ENCODE data around the gene IFRD1.

Gene IFRD1

DNA sequence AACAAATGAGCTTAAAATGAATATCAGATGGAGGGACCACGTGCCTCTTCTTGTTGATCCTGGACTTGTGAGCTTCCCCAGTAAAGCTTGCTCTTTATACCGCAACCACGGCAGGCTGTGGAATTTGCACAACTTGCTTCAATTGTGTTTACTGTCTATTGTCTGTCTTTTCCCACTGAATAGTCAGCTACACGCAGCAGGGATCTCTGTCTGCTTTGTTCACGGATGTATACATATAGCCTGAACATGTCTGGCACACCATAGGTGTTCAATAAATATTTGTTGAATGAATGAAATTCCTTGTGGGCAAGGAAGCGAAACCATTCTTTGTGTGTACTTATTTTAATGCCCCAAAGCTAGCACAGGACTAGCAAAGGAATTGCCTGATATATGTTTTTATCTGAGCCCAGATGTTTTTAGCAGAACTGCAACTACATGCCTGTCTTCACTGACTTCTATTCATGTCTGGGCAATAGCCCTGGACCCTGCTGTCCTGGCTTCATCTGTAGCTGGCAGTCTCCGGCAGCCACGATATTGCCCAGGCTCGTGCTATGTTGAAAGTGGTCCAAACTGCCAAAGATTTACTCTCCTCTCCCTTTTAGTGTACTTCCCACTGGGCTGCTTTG, 29.9 kb upstream of the IFRD1 start:
- Histone ChIP-seq H3K9me3 (ENCODE audit: control insufficient read depth, insufficient read depth, low read length) (no peaks in the 10 kb centered on the region), H3K27me3 (ENCODE audit: control insufficient read depth, insufficient read depth, low read length) (no peaks in the 10 kb centered on the region), H3K27ac (ENCODE audit: low read length) (no peak overlapping the region), H3K36me3 (ENCODE audit: control insufficient read depth, insufficient read depth, low read length) (no peaks in the 10 kb centered on the region), H3K4me1 (ENCODE audit: control insufficient read depth, insufficient read depth, low read length) (peaks cover 5% of the 10 kb centered on the region; the same call in 1 of the 2 replicates), H3K4me3 (ENCODE audit: low read length) (no peak overlapping the region)
- DNase-seq (ENCODE audit: low read depth, low spot score), result no peak
- WGBS (ENCODE audit: insufficient coverage, insufficient read length), result no CpG with 5 or more reads among the region's 9 CpGs

DNA sequence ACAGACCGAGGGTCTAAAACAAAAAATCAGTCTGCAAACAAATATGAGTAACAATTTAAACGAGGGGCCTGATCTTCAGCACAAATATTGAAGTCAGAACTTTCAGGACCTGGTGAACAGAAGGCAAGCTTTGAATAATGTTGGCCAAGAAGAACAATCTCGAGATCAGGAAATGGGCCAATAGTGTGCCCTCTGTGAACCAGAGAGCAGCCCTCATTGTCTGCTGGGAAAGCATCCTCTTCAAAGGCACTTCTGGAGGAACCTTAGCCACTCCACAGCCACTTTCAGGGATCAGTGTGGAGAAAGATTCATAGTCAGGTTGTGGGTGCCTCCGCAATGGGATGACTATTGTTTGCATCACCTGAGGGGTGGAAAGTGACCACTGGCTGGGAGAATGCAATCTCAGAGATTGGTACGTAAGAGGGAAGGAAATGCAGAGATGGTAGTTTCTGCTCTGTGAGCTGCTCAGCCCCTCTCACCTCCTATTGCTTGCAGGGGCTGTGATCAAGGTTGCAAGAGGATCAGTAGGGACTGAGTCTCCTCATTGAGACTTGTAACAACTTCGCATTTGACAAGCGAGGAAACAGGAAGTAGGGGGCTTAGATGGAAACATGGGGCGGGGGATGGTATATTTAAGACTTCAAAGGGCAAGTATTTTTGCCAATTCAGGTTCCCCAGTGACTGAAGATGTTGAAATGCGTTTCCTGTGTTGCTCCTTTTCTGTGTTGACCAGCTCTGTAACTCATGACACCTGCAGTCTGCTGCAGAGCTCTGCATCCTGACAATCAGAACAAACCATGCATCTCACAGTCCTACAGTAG, 28.4 kb upstream of the IFRD1 start:
- DNase-seq (ENCODE audit: low read depth, low spot score), result no peak
- H3K27ac ChIP-seq (ENCODE audit: low read length), result no peak overlapping the region
- WGBS (ENCODE audit: insufficient coverage, insufficient read length), result no CpG with 5 or more reads among the region's 9 CpGs
- H3K4me3 ChIP-seq (ENCODE audit: low read length), result no peak overlapping the region
- H3K36me3 ChIP-seq (ENCODE audit: control insufficient read depth, insufficient read depth, low read length), result no peaks in the 10 kb centered on the region
- no peaks in the 10 kb centered on the region for H3K27me3 ChIP-seq (ENCODE audit: control insufficient read depth, insufficient read depth, low read length)
- peaks cover 5% of the 10 kb centered on the region; the same call in 1 of the 2 replicates for H3K4me1 ChIP-seq (ENCODE audit: control insufficient read depth, insufficient read depth, low read length)
- no peaks in the 10 kb centered on the region for H3K9me3 ChIP-seq (ENCODE audit: control insufficient read depth, insufficient read depth, low read length)

DNA sequence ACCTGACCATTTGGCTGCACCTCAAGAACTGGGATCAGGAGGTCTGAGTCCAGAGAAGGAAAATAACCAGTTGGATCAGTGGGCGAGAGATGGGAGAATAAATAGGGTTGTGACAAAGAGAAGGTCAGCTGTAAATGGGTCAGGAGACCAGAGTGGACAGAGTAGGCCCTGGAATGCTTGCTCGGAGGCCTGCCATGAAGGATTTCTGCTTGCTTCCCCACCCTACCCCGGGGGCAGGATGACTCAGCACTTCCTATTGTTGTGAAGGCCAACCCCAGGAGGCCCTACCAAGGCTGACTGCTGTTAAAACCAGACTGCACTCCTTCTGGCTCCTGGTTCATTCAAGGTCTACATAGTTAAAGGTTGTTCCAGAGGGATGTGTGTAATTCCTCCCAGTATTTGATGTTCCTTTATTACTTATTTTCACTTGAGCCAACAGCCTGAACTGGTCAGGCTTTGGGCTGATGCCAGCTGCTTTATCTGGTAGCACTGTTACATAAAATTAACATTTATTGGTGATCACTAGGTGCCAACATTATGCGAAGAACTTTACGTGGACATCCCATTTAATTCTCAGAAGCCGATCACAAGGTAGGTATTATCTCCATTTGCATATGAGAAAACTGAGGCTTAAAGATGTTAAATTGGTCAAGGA, 27.3 kb upstream of the IFRD1 start:
- H3K27me3 ChIP-seq (ENCODE audit: control insufficient read depth, insufficient read depth, low read length), result no peaks in the 10 kb centered on the region
- WGBS (ENCODE audit: insufficient coverage, insufficient read length), result no CpG with 5 or more reads among the region's 6 CpGs
- peaks cover 5% of the 10 kb centered on the region; the same call in 1 of the 2 replicates for H3K4me1 ChIP-seq (ENCODE audit: control insufficient read depth, insufficient read depth, low read length)
- no peaks in the 10 kb centered on the region for H3K36me3 ChIP-seq (ENCODE audit: control insufficient read depth, insufficient read depth, low read length)
- DNase-seq (ENCODE audit: low read depth, low spot score), result peak; percentile 52
- no peaks in the 10 kb centered on the region for H3K9me3 ChIP-seq (ENCODE audit: control insufficient read depth, insufficient read depth, low read length)
- no peak overlapping the region for H3K27ac ChIP-seq (ENCODE audit: low read length)
- H3K4me3 ChIP-seq (ENCODE audit: low read length), result no peak overlapping the region

DNA sequence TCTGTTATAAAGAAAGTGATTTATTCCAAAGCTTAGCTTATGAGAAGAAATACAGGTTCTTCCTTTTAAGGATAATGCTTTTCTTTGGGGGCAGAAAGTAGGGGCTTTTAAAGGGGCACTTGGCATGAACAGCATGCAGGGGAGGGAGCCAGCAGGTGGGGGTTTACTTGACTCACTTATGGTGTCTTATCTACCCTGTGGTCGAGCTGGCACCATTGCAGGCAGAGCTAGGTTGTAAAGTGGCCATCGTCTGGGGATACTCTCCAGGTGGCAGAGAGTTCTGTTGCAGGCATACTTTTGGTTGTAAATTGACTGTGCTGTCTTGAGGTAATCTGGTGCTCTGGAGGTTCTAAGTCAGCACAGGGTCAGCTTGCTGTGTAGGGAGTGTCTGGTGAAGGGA, 26.3 kb upstream of the IFRD1 start:
- DNase-seq (ENCODE audit: low read depth, low spot score), result no peak
- no peak overlapping the region for H3K4me3 ChIP-seq (ENCODE audit: low read length)
- no CpG with 5 or more reads among the region's 2 CpGs for WGBS (ENCODE audit: insufficient coverage, insufficient read length)
- no peaks in the 10 kb centered on the region for H3K36me3 ChIP-seq (ENCODE audit: control insufficient read depth, insufficient read depth, low read length)
- H3K4me1 ChIP-seq (ENCODE audit: control insufficient read depth, insufficient read depth, low read length), result peaks cover 5% of the 10 kb centered on the region; the same call in 1 of the 2 replicates
- H3K9me3 ChIP-seq (ENCODE audit: control insufficient read depth, insufficient read depth, low read length), result no peaks in the 10 kb centered on the region
- no peaks in the 10 kb centered on the region for H3K27me3 ChIP-seq (ENCODE audit: control insufficient read depth, insufficient read depth, low read length)
- no peak overlapping the region for H3K27ac ChIP-seq (ENCODE audit: low read length)

DNA sequence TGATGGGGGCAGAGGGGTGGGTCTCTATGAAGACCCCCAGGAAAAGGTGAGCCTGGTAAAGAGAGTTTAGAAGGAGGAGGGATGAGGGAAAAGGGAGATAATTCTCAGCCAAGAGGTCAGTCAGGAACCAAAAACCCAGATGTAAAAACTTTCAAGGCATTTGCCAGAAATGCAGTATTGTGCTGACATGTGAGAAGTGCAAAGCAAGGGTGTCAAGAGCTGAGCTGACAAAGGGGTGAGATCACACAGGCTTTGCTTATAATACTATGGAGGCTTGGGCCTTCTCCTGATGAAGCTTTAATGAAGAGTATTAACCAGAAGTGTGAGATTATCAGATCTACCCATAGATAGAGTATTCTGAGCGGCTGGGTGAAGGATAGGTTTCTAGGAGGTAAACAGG, 22.3 kb upstream of the IFRD1 start:
- no peak overlapping the region for H3K4me3 ChIP-seq (ENCODE audit: low read length)
- no peaks in the 10 kb centered on the region for H3K36me3 ChIP-seq (ENCODE audit: control insufficient read depth, insufficient read depth, low read length)
- no peaks in the 10 kb centered on the region for H3K9me3 ChIP-seq (ENCODE audit: control insufficient read depth, insufficient read depth, low read length)
- WGBS (ENCODE audit: insufficient coverage, insufficient read length), result no CpG with 5 or more reads among the region's 1 CpG
- no peaks in the 10 kb centered on the region for H3K27me3 ChIP-seq (ENCODE audit: control insufficient read depth, insufficient read depth, low read length)
- DNase-seq (ENCODE audit: low read depth, low spot score), result no peak
- H3K27ac ChIP-seq (ENCODE audit: low read length), result no peak overlapping the region
- 0 out of 2 replicates have a peak, but pooled peaks cover 1% of the 10 kb centered on the region for H3K4me1 ChIP-seq (ENCODE audit: control insufficient read depth, insufficient read depth, low read length)

DNA sequence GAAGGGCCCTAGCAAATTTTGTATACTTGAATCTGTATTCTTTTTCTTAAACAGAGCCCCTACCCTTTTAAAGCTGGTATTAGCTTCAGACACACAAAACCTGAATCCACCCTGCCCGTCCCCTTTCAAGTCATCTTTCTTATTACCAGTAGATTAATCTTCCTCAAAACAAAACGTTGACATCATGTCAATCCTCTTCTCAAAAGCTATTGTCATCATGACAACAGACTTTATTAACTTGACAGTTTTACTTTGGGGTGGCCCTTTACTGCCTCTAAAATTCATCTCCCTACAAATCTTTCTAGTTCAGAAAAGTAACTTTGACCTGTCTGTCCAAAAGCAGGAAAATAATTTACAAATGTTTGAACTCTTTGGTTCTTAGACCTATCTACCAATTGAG, 21.5 kb upstream of the IFRD1 start:
- Histone ChIP-seq H3K36me3 (ENCODE audit: control insufficient read depth, insufficient read depth, low read length) (no peaks in the 10 kb centered on the region), H3K27me3 (ENCODE audit: control insufficient read depth, insufficient read depth, low read length) (no peaks in the 10 kb centered on the region), H3K27ac (ENCODE audit: low read length) (no peak overlapping the region), H3K9me3 (ENCODE audit: control insufficient read depth, insufficient read depth, low read length) (no peaks in the 10 kb centered on the region), H3K4me1 (ENCODE audit: control insufficient read depth, insufficient read depth, low read length) (0 out of 2 replicates have a peak, but pooled peaks cover 1% of the 10 kb centered on the region), H3K4me3 (ENCODE audit: low read length) (no peak overlapping the region)
- WGBS (ENCODE audit: insufficient coverage, insufficient read length), result no CpG with 5 or more reads among the region's 2 CpGs
- DNase-seq (ENCODE audit: low read depth, low spot score), result no peak

DNA sequence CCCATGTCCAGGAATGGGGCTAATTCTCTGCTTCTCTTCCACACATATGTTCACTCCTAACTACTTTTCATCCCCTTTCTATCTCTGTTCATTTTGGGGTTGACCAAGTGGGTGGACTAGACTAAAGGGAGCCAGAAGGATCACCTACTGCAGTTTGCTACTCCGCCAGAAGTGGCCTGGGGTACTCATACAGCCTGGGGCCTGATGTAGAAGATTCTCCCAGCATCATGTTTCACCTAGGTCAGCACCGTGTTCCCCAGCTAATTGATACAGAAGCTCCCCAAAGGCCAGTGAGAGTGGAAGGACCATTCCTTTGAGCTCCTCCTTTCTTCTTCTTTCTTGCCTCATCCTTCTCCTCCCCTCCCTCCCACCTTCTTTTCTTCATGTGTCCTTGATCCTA, 19.6 kb upstream of the IFRD1 start:
- Histone ChIP-seq H3K4me1 (ENCODE audit: control insufficient read depth, insufficient read depth, low read length) (no peaks in the 10 kb centered on the region), H3K27me3 (ENCODE audit: control insufficient read depth, insufficient read depth, low read length) (no peaks in the 10 kb centered on the region), H3K9me3 (ENCODE audit: control insufficient read depth, insufficient read depth, low read length) (no peaks in the 10 kb centered on the region), H3K27ac (ENCODE audit: low read length) (no peak overlapping the region), H3K36me3 (ENCODE audit: control insufficient read depth, insufficient read depth, low read length) (no peaks in the 10 kb centered on the region), H3K4me3 (ENCODE audit: low read length) (no peak overlapping the region)
- DNase-seq (ENCODE audit: low read depth, low spot score), result no peak
- WGBS (ENCODE audit: insufficient coverage, insufficient read length), result no CpG with 5 or more reads among the region's 2 CpGs

DNA sequence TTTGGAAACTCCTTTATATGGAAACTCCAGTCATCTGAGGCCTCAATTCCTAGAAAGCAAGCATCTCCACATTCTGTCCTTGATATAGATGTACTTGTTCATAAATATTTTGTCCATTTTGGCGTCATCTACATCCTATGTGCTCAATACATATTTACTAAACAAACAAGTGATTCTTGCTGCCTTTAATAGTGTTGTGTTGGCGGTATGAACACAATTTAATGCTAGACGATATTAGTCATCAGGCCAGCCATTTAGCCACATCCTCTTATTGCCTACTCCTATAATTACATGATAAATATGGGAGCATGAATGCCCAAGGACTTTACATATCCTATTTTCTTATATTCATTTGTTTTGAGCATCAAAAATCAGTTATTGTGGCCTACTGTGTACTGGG, 18.5 kb upstream of the IFRD1 start:
- no peak overlapping the region for H3K27ac ChIP-seq (ENCODE audit: low read length)
- WGBS (ENCODE audit: insufficient coverage, insufficient read length), result no CpG with 5 or more reads among the region's 3 CpGs
- no peak for DNase-seq (ENCODE audit: low read depth, low spot score)
- no peaks in the 10 kb centered on the region for H3K36me3 ChIP-seq (ENCODE audit: control insufficient read depth, insufficient read depth, low read length)
- no peak overlapping the region for H3K4me3 ChIP-seq (ENCODE audit: low read length)
- H3K9me3 ChIP-seq (ENCODE audit: control insufficient read depth, insufficient read depth, low read length), result no peaks in the 10 kb centered on the region
- no peaks in the 10 kb centered on the region for H3K27me3 ChIP-seq (ENCODE audit: control insufficient read depth, insufficient read depth, low read length)
- no peaks in the 10 kb centered on the region for H3K4me1 ChIP-seq (ENCODE audit: control insufficient read depth, insufficient read depth, low read length)

DNA sequence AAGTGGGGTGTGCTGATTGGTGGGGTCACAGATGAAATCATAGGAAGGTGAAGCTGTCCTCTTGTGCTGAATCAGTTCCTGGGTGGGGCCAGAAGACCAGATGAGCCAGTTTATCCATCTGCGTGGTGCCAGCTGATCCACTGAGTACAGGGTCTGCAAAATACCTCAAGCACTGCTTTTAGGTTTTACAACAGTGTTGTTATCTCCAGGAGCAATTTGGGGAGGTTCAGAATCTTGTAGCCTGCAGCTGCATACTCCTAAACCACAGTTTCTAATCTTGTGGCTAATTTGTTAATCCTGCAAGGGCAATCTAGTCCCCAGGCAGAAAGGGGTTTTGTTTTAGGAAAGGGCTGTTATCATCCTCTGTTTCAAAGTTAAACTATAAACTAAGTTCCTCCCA, 17.0 kb upstream of the IFRD1 start:
- no peaks in the 10 kb centered on the region for H3K4me1 ChIP-seq (ENCODE audit: control insufficient read depth, insufficient read depth, low read length)
- H3K27me3 ChIP-seq (ENCODE audit: control insufficient read depth, insufficient read depth, low read length), result no peaks in the 10 kb centered on the region
- no peak overlapping the region for H3K27ac ChIP-seq (ENCODE audit: low read length)
- no peak for DNase-seq (ENCODE audit: low read depth, low spot score)
- no peak overlapping the region for H3K4me3 ChIP-seq (ENCODE audit: low read length)
- WGBS (ENCODE audit: insufficient coverage, insufficient read length), result no CpG with 5 or more reads among the region's 1 CpG
- no peaks in the 10 kb centered on the region for H3K36me3 ChIP-seq (ENCODE audit: control insufficient read depth, insufficient read depth, low read length)
- H3K9me3 ChIP-seq (ENCODE audit: control insufficient read depth, insufficient read depth, low read length), result no peaks in the 10 kb centered on the region

DNA sequence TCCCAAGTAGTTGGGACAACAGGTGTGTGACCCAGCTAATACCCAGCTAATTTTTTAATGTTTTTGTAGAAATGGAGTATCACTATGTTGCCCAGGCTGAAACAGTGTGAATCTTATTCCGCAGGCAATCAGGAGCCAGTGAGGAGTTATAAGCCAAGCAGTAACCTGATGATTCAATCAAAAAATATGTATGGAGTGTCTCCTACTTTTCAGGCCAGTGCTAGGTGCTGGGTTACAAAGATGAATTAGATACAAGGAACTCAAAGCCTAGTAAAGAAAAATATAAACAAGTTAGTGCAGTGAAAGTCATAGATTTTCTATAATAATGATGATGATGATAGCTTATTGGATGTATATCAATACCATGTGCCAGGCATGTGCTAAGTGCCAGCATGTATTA, 13.2 kb upstream of the IFRD1 start:
- no peak for DNase-seq (ENCODE audit: low read depth, low spot score)
- Histone ChIP-seq H3K27ac (ENCODE audit: low read length) (no peak overlapping the region), H3K4me3 (ENCODE audit: low read length) (no peak overlapping the region), H3K4me1 (ENCODE audit: control insufficient read depth, insufficient read depth, low read length) (no peaks in the 10 kb centered on the region), H3K27me3 (ENCODE audit: control insufficient read depth, insufficient read depth, low read length) (no peaks in the 10 kb centered on the region), H3K36me3 (ENCODE audit: control insufficient read depth, insufficient read depth, low read length) (no peaks in the 10 kb centered on the region), H3K9me3 (ENCODE audit: control insufficient read depth, insufficient read depth, low read length) (no peaks in the 10 kb centered on the region)
- no CpG with 5 or more reads among the region's 1 CpG for WGBS (ENCODE audit: insufficient coverage, insufficient read length)
